Calu3 (cell line): ENCODE results near the gene HEBP2. TPM values are rescaled to one million over a fixed set of nuclear protein-coding genes. Genes with fewer than 3 reads are reported as not detected.

ENCODE experiments used
- BruUV-seq: library from RNA; stranded (reverse); fragments of 400-500 nt; replicated peaks from 2 replicates; lab custom pipeline; 2021; lab: Mats Ljungman, UMichigan
- CTCF ChIA-PET: fragments of 300-600 bp; sonication (Branson Sonifier 250); formaldehyde crosslinking; loops from one replicate; lab custom pipeline; 2022; ENCODE audit warnings: antibody characterized with exemption; lab: Charles Lee
- DNase-seq: peaks from one replicate; pipeline ENCODE4 v3.0.0; 2022
- H3K27ac Mint-ChIP-seq: one replicate; pipeline ENCODE4 v1.8.0; 2022; ENCODE audit warnings: mixed read lengths; ENCODE audit not compliant: unreplicated experiment
- H3K27me3 Mint-ChIP-seq: one replicate; pipeline ENCODE4 v1.8.0; 2022; ENCODE audit warnings: mixed read lengths; ENCODE audit not compliant: unreplicated experiment
- H3K36me3 Mint-ChIP-seq: one replicate; pipeline ENCODE4 v1.8.0; 2022; ENCODE audit warnings: mild to moderate bottlenecking, moderate library complexity, mixed read lengths; ENCODE audit not compliant: insufficient read depth, unreplicated experiment
- H3K4me1 Mint-ChIP-seq: one replicate; pipeline ENCODE4 v1.8.0; 2022; ENCODE audit warnings: mild to moderate bottlenecking, low read depth, mixed read lengths; ENCODE audit not compliant: unreplicated experiment
- H3K4me3 Mint-ChIP-seq: one replicate; pipeline ENCODE4 v1.8.0; 2022; ENCODE audit warnings: mild to moderate bottlenecking, low read depth, moderate library complexity, mixed read lengths; ENCODE audit not compliant: unreplicated experiment
- H3K9me3 Mint-ChIP-seq: one replicate; pipeline ENCODE4 v1.8.0; 2022; ENCODE audit warnings: low read depth, mixed read lengths; ENCODE audit not compliant: unreplicated experiment
- intact Hi-C: fragments of 100-400 bp; cut with micrococcal nuclease; formaldehyde crosslinking; loops from one replicate; pipeline ENCODE4 v1.10.0; 2022; ENCODE audit not compliant: unreplicated experiment
- total RNA-seq: library from RNA; stranded (reverse); gene quantifications from 2 replicates; pipeline ENCODE4 v1.2.3, GENCODE V29; 2022
- TF ChIP-seq, protein P1 (sequence below): fragments of 200-600 bp; IDR thresholded peaks from one replicate; pipeline ENCODE4 v1.8.0; 2022; ENCODE audit warnings: antibody characterized with exemption; ENCODE audit not compliant: unreplicated experiment

Gene HEBP2
- total RNA-seq, 1 experiment from 2014 or later = 33.4 TPM

DNA sequence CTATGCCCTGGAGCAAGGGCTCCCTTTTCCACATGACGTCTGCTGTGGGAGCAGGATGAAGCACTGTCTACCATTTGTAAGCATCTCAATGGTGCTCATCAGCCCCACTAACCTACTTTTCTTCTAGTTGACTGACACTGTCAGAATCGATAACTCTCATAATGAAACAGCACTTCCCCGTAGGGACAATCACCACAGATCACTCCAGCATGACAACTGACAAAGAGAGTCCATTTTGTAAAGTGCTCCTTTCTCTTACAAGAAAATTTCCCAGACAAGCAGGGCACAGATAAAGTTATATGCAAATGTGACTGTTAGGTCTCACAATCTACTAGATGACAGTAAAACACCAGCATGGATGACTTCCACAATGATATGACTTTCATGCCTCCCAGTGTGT lies 46.4 kb downstream of the HEBP2 start:
- Mint-ChIP-seq H3K27me3 (no peaks in the 10 kb centered on the region), H3K4me1 (peaks cover 28% of the 10 kb centered on the region), H3K9me3 (no peaks in the 10 kb centered on the region), H3K4me3 (no peak overlapping the region), H3K27ac (no peak overlapping the region), H3K36me3 (no peaks in the 10 kb centered on the region)
- TF ChIP-seq, protein P1, sequence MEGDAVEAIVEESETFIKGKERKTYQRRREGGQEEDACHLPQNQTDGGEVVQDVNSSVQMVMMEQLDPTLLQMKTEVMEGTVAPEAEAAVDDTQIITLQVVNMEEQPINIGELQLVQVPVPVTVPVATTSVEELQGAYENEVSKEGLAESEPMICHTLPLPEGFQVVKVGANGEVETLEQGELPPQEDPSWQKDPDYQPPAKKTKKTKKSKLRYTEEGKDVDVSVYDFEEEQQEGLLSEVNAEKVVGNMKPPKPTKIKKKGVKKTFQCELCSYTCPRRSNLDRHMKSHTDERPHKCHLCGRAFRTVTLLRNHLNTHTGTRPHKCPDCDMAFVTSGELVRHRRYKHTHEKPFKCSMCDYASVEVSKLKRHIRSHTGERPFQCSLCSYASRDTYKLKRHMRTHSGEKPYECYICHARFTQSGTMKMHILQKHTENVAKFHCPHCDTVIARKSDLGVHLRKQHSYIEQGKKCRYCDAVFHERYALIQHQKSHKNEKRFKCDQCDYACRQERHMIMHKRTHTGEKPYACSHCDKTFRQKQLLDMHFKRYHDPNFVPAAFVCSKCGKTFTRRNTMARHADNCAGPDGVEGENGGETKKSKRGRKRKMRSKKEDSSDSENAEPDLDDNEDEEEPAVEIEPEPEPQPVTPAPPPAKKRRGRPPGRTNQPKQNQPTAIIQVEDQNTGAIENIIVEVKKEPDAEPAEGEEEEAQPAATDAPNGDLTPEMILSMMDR = no peak
- CTCF ChIA-PET = no interaction called here
- no peak for DNase-seq
- no TSS peak for BruUV-seq
- intact Hi-C loops = no loop called here

DNA sequence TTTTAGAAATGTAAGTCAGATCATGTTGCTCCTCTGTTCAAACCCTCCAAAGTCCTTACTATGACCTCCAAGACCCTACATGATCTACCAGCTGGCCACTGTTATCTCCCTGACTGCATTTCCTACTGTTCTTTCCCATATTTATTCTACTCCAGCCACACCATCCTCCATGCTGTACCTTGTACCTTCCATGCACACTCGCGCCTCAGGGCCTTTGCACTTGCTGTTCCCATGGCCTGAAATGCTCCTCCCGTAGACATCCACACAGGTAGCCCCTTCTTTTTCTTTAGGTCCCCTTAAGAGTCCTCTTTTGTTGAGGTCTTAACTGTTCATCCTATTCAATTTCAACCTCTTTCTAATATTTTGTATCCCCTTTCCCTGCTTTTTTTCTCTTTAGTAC lies 47.0 kb downstream of the HEBP2 start:
- DNase-seq = no peak
- Mint-ChIP-seq H3K27me3 (no peaks in the 10 kb centered on the region), H3K27ac (no peak overlapping the region), H3K36me3 (no peaks in the 10 kb centered on the region), H3K9me3 (no peaks in the 10 kb centered on the region), H3K4me1 (peaks cover 28% of the 10 kb centered on the region), H3K4me3 (no peak overlapping the region)
- TF ChIP-seq, protein P1 = no peak
- intact Hi-C loops = no loop called here
- no TSS peak for BruUV-seq
- CTCF ChIA-PET = no interaction called here

DNA sequence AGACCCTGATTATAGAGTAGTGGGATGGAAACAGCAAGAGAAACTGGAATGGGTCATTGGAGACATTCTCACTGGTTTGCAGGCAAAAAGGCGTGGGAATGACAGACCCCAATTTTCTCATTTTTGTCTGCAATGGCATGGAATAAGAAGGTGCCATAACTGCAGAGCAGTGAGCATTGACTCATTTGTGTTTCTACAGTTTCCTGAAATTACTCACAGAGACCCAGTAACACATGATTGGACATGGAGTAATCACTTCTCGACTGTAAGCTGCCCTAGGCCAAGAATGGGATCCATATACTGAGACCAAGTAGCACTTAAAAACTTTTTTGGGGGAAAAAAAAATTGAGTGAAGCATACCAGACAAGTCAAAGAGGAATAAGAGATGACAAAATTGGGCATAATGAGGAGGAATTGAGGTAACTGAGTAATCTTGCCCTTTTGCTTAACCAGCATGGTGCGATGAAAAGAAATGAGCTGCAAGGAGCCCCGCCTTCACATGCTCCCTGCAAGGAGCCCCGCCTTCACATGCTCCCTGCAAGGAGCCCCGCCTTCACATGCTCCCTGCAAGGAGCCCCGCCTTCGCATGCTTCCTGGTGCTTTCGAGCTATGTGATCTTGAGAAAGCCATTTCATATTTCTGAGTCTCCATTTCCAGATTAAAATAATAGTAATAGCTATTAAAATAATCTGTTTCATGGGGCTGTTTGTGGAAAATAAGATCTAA lies 51.1 kb downstream of the HEBP2 start:
- intact Hi-C loops = loop anchor here (2.0 to 5.0 kb wide), 2 partner anchors 37 to 54 kb away; no protein-coding TSS in a partner anchor
- no TSS peak for BruUV-seq
- H3K4me1 Mint-ChIP-seq = peaks cover 36% of the 10 kb centered on the region
- TF ChIP-seq, protein P1 = no peak
- H3K9me3 Mint-ChIP-seq = no peaks in the 10 kb centered on the region
- H3K4me3 Mint-ChIP-seq = peak overlapping the region; percentile 49
- H3K27me3 Mint-ChIP-seq = no peaks in the 10 kb centered on the region
- peak; percentile 59 for DNase-seq
- CTCF ChIA-PET = interaction anchor here (0.8 to 1.5 kb wide), 9 partner anchors 10 to 66 kb away, joined by 3 to 8 read pairs (median 4); no protein-coding TSS in a partner anchor
- no peaks in the 10 kb centered on the region for H3K36me3 Mint-ChIP-seq
- H3K27ac Mint-ChIP-seq = peak overlapping the region; percentile 91

DNA sequence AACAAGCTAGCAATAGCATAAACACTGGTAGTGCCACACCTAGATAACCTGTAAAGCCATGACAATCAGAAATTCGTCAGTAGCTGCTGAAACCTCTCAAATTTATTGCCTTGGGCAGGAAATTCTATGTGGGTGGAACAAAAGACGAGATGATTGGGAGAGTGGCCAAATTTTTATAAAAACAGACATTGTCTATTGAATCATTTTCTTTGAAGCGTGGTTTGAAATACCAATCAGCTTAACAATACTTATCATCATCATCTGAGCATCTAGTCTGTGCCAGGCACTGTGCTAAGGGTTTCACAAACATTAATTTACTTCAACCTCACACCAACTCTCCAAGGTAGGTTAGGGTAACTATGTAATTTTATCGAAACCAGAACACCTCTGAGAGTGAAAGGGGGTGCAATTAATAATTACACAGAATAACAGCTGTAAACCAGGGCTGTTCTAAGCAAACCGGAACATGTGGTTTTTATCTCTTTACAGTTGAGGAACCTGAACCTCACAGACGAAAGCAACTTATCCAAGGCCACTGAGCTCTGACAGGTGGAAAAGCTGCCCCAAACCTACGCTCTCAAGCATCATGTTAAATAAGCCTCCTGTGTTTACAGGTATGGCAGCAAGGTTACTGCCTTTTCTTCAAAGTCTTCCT lies 51.9 kb downstream of the HEBP2 start:
- no peaks in the 10 kb centered on the region for H3K9me3 Mint-ChIP-seq
- H3K27ac Mint-ChIP-seq = peak overlapping the region; percentile 91
- H3K4me3 Mint-ChIP-seq = peak overlapping the region; percentile 14
- no peaks in the 10 kb centered on the region for H3K27me3 Mint-ChIP-seq
- H3K36me3 Mint-ChIP-seq = peaks cover 2% of the 10 kb centered on the region
- peak; percentile 33 for DNase-seq
- CTCF ChIA-PET = interaction anchor here (0.7 to 1.5 kb wide), 10 partner anchors 9 to 65 kb away, joined by 3 to 8 read pairs (median 4); no protein-coding TSS in a partner anchor
- intact Hi-C loops = loop anchor here (2.0 to 5.0 kb wide), 2 partner anchors 36 to 53 kb away; no protein-coding TSS in a partner anchor
- TF ChIP-seq, protein P1 = no peak
- H3K4me1 Mint-ChIP-seq = peaks cover 34% of the 10 kb centered on the region
- no TSS peak for BruUV-seq
